Stomach smooth muscle (tissue), 2 donors: ENCODE measurements around the gene MRI1.
A peak's percentile ranks its signal among the peaks of the same experiment; 100 is the strongest.
"Not testable (repeated sequence)": the region's sequence is repeated elsewhere in the genome, so short reads cannot be mapped to it uniquely, and the experiment has no call there.

Source experiments
- H3K27ac ChIP-seq: one replicate; pipeline ENCODE4 v1.7.0; 2013; ENCODE audit warnings: mild to moderate bottlenecking, low read length, inconsistent platforms
- H3K27me3 ChIP-seq, 2 donors: one replicate each; pipeline ENCODE4 v1.7.0; 2013; ENCODE audit warnings: low read length in 2 of 2; ENCODE audit not compliant: insufficient read depth in 2 of 2, control insufficient read depth in 1 of 2
- H3K36me3 ChIP-seq, 2 donors: one replicate each; pipeline ENCODE4 v1.7.0; 2013; ENCODE audit warnings: low read length in 2 of 2; ENCODE audit not compliant: control insufficient read depth in 2 of 2, insufficient read depth in 2 of 2
- H3K4me1 ChIP-seq: one replicate; pipeline ENCODE4 v1.7.0; 2013; ENCODE audit warnings: low read length; ENCODE audit not compliant: control insufficient read depth, insufficient read depth
- H3K4me3 ChIP-seq, 2 donors: one replicate each; pipeline ENCODE4 v1.7.0; 2013; ENCODE audit warnings: low read length in 2 of 2
- H3K9ac ChIP-seq, 2 donors: one replicate each; pipeline ENCODE4 v1.7.0; 2013; ENCODE audit warnings: low read length in 2 of 2, mild to moderate bottlenecking in 1 of 2
- H3K9me3 ChIP-seq, 2 donors: one replicate each; pipeline ENCODE4 v1.7.0; 2013; ENCODE audit warnings: low read length in 2 of 2; ENCODE audit not compliant: control insufficient read depth in 2 of 2
- donor health status: healthy.
- donor health status: Pancreatic carcinoma.

The MRI1 gene

DNA sequence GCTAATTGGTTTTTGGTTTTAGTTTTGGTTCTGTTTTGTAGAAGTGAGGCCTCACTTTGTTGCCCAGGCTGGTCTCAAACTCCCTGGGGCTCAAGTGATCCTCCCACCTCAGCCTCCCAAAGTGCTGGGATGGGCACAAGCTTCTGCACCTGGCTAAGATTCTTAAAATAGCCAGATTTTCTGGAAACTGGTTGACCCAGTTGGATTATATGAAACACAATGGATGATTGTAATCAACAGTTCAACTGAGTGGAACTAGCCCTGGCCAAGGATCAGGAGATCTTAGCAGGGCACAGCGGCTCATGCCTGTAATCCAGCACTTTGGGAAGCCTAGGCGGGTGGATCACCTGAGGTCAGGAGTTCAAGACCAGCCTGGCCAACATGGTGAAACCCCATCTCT lies 29.6 kb upstream of the MRI1 start:
- Histone ChIP-seq H3K27ac (no peak overlapping the region), H3K4me1 (peaks cover 11% of the 10 kb centered on the region), H3K9me3 (no peaks in the 10 kb centered on the region), H3K9ac (no peak overlapping the region), H3K36me3 (no peaks in the 10 kb centered on the region), H3K27me3 (no peaks in the 10 kb centered on the region), H3K4me3 (no peak overlapping the region)

DNA sequence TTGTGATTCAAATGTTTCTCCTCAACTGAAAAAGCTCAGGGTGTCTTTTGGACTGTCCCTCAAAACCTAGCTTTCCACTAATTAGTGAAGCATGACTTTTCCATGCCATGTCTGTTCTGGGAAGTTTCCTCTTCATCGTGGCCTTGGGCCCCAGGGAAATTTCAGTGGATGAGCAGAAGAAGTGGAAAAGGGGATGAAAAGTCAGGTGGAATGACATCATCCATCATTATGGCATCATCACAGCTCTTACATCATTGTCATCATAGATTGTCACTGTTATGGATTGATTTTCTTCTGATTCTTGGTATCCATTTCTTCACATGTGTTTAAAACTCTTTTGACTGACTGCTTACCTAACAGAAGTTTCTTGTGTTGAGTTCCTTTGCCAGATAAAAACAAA lies 26.2 kb upstream of the MRI1 start:
- H3K9ac ChIP-seq: no peak overlapping the region
- H3K4me3 ChIP-seq: no peak overlapping the region
- H3K27me3 ChIP-seq: no peaks in the 10 kb centered on the region
- H3K4me1 ChIP-seq: no peaks in the 10 kb centered on the region
- H3K36me3 ChIP-seq: no peaks in the 10 kb centered on the region
- H3K9me3 ChIP-seq: no peaks in the 10 kb centered on the region
- no peak overlapping the region for H3K27ac ChIP-seq

DNA sequence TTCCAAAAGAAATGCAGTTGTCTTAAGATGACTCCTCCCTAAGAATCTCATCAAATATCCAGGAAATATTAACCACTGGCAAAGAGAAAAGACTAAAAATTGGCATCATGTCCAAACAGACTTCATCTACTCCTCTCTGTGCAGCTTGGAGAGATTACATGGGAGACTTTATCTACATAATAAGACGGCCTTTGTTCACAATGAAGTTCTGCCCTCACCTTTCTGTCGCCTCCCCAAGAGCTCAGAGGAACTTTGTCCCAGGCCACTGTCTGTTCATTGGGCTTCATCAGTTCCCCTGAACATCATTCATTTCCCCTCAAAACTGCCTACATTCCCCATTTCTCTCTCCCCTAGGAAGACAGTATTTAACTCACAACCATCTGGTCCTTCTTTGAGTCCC lies 22.4 kb upstream of the MRI1 start:
- Histone ChIP-seq H3K9me3 (no peaks in the 10 kb centered on the region), H3K27me3 (no peaks in the 10 kb centered on the region), H3K4me1 (no peaks in the 10 kb centered on the region), H3K27ac (no peak overlapping the region), H3K36me3 (no peaks in the 10 kb centered on the region), H3K9ac (no peak overlapping the region), H3K4me3 (no peak overlapping the region)

DNA sequence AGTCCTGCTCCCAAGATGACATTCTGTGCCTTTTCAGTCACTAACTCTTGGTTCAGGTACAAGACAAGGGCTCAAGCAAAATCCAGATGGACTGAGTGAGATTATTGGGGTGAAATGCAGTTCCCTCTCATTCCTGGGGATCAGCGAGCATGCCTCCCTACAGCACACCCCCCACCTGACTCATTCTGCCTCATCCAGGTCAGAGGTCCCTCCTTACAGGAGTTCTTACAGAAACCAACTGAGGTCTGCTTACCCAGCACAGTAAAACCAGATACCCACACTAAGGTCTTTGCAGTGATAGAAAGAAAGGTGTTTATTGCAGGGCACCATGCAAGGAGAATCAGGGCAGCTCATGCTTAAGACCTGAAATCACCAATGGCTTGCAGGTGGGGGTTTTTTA lies 21.6 kb upstream of the MRI1 start:
- no peaks in the 10 kb centered on the region for H3K27me3 ChIP-seq
- H3K9ac ChIP-seq: no peak overlapping the region
- H3K9me3 ChIP-seq: no peaks in the 10 kb centered on the region
- no peaks in the 10 kb centered on the region for H3K4me1 ChIP-seq
- H3K36me3 ChIP-seq: no peaks in the 10 kb centered on the region
- no peak overlapping the region for H3K4me3 ChIP-seq
- no peak overlapping the region for H3K27ac ChIP-seq

DNA sequence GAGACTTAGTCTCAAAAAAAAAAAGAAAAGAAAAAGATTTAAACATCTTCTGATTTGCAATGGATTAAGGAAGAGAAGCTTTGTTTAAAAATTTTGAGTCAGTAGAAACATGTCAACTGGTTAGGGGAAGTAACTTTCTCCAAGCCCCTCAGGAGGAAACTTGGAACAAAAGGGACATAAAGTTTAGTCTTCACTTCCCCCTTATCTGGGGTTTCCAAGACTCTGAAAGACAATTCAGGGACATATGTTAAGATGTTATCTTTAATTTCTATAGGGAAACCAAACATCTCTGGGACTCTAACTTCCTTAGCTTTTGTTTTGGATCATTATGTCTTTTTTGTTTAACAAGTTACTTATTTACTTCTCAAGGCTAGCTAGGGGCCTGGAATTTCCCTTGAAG lies 20.1 kb upstream of the MRI1 start:
- Histone ChIP-seq H3K4me1 (peaks cover 8% of the 10 kb centered on the region), H3K4me3 (no peak overlapping the region), H3K9me3 (no peaks in the 10 kb centered on the region), H3K27ac (no peak overlapping the region), H3K9ac (no peak overlapping the region), H3K27me3 (no peaks in the 10 kb centered on the region), H3K36me3 (no peaks in the 10 kb centered on the region)

DNA sequence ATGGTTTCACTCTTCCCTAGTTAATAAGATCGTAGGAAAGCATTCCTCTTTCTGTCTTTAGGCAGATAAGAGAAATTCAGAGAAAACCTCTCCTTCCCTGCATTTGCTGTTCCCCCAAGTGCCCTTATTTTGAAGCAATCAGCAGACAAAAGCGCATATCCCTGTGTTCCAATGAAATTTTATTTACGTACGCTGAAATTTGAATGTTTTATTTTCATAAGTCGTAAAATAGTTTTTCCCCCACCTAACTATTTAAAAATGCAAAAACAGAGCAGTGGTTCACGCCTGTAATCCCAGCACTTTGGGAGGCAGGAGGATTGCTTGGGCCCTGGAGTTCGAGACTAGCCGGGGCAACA lies 17.2 kb upstream of the MRI1 start:
- peak overlapping the region; percentile 83 to 95 for H3K4me3 ChIP-seq
- peaks cover 8% of the 10 kb centered on the region for H3K4me1 ChIP-seq
- H3K27ac ChIP-seq: peak overlapping the region; percentile 88

DNA sequence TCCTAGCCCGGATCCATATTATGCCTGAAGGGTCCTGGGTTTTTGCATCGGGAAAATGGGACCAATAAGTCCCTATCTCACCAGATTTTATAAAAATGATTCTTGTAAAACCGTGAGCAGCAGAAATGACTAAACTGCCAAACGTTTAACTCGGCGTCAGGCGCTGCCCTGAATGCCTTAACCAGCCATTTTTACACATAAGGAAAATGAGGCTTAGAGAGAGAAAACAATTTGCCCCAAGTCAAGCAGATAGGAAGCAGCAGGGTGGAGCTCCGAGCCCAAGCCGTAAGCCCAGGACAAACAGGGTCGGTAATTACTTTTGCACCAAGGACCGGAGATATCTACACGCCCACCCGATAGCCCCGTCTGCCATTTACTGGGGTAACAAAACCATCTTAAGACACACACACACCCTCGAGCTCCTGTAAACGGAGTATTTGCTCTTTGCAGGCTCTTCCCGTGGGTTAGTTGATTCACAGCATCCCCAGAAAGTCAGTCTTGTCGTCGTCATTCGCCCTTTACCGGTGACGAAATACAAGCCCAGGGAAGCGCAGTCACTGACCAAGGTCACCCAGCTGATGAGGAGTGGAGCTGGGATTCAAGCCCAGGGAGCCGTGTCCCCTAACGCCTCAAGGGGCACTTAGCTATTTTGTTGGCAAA lies 16.0 kb upstream of the MRI1 start:
- peaks cover 0 to 8% of the 10 kb centered on the region in 2 donors for H3K36me3 ChIP-seq
- H3K9me3 ChIP-seq: no peaks in the 10 kb centered on the region
- H3K9ac ChIP-seq: peak overlapping the region; percentile 94
- no peaks in the 10 kb centered on the region for H3K27me3 ChIP-seq
- peak overlapping the region; percentile 88 for H3K27ac ChIP-seq
- peaks cover 8% of the 10 kb centered on the region for H3K4me1 ChIP-seq
- H3K4me3 ChIP-seq: peak overlapping the region; percentile 83 to 95

More for the DNA sequence above, 17.2 kb upstream of the MRI1 start:
- no peak overlapping the region for H3K9ac ChIP-seq
- H3K27me3 ChIP-seq: no peaks in the 10 kb centered on the region
- H3K36me3 ChIP-seq: peaks cover 0 to 2% of the 10 kb centered on the region in 2 donors
- no peaks in the 10 kb centered on the region for H3K9me3 ChIP-seq

DNA sequence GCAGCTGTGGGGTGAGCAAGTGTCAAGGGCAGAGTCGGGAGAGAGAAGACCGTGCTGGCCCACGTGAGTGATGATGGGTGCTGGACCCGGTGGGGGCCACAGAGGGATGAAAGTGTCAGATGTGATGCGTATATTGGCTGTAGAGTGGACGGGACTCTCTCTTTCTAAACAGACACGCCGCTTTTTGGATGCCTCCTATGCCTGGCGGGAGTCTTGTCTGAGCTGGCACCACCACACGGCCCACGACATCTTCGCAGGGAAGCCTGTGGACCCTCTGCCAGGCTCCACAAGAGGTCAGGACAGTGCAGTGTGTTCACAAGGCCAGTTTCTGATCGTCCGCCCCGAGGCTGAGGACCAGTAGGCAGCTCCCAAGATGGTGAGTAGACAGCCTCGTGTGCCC lies 12.9 kb upstream of the MRI1 start:
- peaks cover 8% of the 10 kb centered on the region for H3K4me1 ChIP-seq
- H3K27me3 ChIP-seq: no peaks in the 10 kb centered on the region
- no peaks in the 10 kb centered on the region for H3K9me3 ChIP-seq
- H3K9ac ChIP-seq: no peak overlapping the region
- H3K36me3 ChIP-seq: peaks cover 16 to 24% of the 10 kb centered on the region in 2 donors
- H3K27ac ChIP-seq: no peak overlapping the region
- H3K4me3 ChIP-seq: no peak overlapping the region

DNA sequence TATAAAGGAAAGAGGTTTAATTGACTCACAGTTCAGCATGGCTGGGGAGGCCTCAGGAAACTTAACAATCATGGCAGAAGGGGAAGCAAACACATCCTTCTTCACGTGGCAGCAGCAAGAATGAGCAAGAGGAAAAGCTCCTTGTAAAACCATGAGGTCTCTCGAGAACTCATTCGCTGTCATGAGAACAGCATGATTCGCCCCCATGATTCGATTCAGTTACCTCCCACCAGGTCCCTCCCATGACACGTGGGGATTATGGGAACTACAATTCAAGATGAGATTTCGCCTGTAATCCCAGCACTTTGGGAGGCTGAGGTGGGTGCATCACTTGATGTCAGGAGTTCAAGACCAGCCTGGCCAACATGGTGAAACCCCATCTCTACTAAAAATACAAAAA lies 10.7 kb upstream of the MRI1 start:
- not testable (repeated sequence) for H3K27me3 ChIP-seq, H3K27ac ChIP-seq, H3K9me3 ChIP-seq, H3K9ac ChIP-seq, H3K4me1 ChIP-seq, H3K4me3 ChIP-seq
- peaks cover 30 to 41% of the 10 kb centered on the region in 2 donors for H3K36me3 ChIP-seq

DNA sequence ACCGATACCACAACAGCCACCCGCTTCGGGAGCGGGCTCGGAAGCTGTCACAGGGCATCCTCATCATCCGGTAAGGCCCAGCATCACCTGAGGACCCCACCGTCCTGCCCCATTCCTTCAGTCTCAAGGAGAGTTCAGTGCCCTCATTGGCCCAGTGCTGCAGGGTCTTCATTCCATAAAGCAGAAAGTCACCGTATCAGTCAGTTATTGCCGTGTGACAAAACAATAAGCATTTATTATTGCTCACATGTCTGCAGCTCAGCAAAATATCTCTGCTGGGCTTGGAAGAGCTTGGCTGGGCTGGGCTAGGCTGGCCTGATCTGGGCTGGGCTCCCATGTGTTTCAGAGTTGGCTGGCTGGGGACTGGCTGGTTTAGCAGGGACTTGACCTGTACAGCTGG lies 8.1 kb upstream of the MRI1 start:
- Histone ChIP-seq H3K27ac (no peak overlapping the region), H3K9ac (no peak overlapping the region), H3K4me3 (no peak overlapping the region), H3K4me1 (no peaks in the 10 kb centered on the region), H3K27me3 (no peaks in the 10 kb centered on the region), H3K36me3 (peaks cover 38 to 55% of the 10 kb centered on the region in 2 donors), H3K9me3 (no peaks in the 10 kb centered on the region)

DNA sequence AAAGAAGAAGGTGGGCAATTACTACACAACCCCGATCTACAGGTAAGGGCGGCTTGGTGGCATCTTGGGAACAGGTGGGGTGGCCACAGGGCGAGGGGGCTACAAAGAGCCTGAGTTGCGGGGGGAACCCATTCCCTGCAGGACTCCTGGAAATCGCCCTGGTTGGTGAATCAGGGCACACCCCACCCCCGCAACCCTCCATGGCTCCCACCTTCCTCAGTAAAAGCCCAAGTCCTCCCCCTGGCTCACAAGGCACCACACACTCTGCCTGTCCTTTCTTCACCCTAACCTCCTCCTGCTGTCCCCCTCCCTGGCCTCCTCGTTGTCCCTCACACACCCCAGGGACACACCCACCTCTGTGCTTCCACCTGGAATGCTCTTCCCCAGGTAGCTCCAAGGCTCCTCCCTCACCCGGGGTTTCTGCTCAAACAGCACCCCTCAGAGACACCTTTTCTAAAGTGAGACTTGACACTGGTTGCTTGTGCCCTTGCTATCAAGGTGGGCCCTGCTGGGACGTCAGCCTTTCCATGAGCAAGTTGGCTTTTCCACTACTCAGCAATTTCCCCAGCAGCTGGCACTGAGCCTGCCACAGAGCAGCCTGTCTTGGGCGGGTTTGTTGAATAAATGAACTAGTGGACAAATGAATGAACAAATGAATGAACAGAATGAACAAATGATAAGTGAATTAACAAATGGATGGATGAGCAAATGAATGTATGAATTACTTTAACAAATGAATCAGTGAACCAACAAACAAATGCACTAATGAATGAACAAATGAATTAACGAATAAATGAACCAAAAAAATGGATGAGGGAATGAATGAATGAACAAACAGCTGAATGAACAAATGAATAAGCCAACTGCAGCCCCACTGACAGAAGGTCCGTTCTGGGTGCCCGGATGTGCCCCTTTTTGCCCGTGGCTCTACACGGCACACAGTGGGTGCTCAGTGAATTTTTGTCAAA lies 6.2 kb upstream of the MRI1 start:
- Histone ChIP-seq H3K9ac (no peak overlapping the region), H3K27me3 (no peaks in the 10 kb centered on the region), H3K4me1 (no peaks in the 10 kb centered on the region), H3K27ac (no peak overlapping the region), H3K4me3 (no peak overlapping the region), H3K36me3 (peaks cover 42 to 54% of the 10 kb centered on the region in 2 donors), H3K9me3 (no peaks in the 10 kb centered on the region)
